GM21717 (cell line): Measurements from ENCODE around the gene ADAMTSL2.

Experiments used
- ATAC-seq: cut with Tn5 transposase; IDR thresholded peaks from one replicate; pipeline ENCODE4 v1.9.1; 2021; ENCODE audit warnings: mild to moderate bottlenecking, moderate library complexity; ENCODE audit not compliant: unreplicated experiment

Gene ADAMTSL2

DNA sequence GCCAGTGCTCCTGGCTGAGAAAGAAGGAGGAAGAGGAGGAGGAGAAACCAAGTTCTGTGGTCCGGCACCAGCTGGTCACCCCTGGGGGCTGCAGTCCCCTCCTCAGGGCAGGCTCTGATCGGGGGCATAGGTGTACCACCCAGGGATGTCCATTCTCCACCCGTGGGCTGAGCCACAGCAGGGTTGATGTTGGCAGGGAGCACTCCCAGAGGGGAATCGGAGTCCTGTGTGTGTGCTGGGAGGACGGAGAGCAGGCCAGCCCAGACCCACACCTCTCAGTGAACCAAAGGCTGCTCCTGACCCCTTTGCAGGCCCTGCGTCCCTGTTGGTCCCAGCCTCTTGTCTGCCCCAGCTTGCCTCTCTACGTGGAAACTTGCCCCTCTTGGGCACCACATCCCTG, 4.6 kb upstream of the ADAMTSL2 start:
- no peak for ATAC-seq

DNA sequence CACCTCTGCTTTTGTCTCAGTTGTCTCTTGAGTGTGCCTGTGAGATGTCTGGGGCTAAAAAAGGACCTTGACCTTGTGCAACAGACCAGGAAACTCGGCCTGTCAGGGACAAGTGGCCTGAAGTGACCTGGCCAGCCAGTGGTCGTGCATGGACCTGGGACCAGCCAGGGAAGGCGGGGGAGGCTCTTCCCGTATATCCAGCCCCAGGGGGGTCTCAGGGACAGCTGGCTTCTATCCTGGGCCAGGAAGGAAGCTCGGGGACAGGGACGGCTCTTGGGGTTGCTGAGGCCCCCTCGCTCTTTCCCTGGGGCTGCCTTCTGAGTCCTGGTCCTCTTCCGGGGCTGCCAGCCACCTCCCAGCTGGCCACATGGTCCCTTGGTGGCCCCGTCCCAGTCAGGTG, 3.2 kb upstream of the ADAMTSL2 start:
- ATAC-seq = no peak

DNA sequence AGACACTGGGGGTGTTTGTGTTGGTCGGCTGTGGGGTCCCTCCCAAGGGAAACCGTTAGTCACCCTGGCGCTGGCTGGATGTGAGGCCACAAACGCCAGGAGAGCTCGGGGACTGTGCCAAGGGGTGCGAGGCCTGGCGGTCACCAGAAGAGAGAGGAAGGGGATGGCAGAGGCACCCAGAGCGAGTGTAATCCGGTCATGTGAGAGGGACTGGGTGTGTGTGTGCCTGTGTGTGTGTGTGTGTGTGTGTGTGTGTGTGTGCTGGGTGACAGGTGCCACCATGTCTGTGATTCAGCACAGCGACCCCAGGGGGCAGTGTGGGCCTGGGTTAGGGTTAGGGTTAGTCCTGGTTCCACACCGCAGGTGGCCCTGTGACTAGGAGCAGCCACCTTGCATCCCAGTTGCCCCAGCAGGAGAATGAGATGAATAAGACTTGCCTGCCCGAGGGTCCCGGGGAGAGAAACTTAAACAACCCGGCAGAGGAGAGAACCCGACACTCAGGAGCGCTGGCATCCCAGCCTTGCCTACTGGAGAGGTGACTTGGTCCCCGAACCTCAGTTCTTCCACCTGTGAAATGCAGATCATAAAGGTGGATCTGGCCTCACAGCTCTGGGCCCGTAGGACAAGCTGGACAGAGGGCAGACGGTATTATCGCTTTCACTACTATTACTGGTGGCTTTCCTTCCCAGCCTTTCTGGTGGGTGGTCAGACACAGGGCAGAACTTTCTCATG, 1.4 kb upstream of the ADAMTSL2 start:
- ATAC-seq = no peak

DNA sequence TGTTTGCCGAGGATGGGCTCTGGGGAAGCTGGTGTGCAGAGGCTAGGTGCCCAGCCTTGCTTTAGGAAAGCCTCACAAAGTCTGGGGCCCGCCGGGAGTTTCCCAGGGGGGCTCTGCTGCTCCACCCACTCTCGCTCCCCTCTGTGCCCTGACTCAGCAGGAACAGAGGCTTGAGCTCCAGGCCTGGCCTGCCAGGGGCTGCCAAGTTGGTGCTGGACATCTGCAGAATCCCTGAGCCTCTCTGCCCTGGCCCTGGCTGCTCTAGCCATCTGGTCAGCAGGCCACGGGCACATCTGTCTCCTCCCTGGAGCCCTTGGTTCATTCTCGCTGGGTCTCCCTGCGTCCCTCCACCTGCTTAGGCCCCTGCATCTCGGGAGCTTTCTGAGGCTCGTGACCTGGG, 647 bp upstream of the ADAMTSL2 start:
- no peak for ATAC-seq

DNA sequence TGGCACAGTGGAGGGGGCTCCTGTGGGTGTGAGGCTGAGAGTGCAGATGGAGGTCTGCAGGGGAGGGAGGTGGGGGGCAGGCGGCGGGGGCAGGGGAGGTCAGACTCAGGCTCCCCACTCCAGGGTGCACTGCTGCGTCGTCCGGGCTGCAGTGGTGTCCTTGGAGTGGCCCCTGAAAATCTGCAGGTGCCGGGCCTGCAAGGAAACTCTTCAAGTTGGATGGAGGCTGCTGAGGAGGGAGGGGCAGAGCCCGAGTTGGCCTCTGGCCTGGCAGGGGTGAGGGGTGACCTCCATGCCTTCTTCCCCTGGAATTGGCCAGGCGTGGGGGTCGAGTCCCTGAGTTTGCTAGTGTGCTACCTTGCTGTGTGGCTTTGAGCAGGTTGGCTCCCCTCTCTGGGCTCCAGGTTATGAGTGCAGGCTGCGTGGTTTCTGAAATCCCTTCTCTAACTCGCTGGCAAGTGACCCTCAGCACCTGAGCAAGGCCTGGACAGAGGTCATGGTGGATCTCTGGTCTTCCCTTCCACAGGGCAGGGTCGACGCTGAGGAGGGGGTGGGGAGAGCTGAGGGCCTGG, 888 bp downstream of the ADAMTSL2 start:
- no peak for ATAC-seq

DNA sequence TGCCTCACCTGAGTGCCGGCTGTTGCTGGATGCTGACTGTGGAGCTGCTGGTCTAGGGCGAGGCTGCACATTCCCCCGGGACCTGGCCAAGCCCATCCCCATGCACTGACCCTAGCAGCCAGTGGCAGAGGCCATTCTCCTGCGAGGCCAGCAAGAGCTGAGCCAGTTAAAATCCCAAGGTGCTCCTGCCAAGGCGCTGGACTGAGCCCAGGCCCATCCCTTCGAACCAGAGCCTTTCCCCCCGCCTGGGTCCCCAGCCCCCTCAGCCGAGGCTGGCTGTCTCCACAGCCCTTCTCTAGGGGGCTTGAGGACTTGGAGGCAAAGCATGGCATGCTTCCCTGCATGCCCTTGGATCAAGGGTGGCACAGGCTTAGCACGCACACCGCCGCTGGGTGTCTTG, 1.6 kb downstream of the ADAMTSL2 start:
- no peak for ATAC-seq

DNA sequence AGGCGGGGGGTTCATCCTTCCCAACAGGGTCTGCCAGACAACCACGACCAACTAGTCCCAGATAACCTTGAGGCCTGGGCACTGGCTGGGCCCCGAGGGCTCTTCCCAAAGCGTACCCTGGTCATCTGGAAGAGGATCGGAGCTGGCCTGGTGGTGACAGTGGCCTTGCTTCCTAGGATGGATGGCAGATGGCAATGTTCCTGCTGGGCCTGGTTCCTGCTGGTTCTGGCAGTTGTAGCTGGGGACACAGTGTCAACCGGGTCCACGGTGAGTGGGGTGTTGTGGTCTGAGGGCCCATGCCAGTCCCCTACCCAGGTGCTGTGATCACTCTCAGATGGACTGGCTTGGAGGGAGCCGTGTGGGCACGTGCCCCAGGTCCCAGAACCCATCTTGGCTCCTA, 2.0 kb downstream of the ADAMTSL2 start:
- ATAC-seq = no peak

DNA sequence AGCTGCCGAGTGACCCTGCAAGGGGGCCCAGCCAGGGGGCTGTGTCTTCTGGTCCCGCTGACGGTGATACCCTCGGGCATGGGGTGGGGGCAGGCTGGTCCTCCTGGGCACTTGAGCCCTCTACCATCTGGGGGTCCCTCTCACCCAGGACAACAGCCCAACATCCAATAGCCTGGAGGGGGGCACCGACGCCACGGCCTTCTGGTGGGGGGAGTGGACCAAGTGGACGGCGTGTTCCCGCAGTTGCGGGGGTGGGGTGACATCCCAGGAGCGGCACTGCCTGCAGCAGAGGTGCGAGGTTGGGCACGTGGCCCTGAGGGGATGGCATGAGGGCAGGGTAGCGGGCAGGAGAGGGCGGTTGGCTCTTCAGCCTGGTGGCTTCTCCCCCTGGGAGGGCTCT, 2.8 kb downstream of the ADAMTSL2 start:
- ATAC-seq = no peak

DNA sequence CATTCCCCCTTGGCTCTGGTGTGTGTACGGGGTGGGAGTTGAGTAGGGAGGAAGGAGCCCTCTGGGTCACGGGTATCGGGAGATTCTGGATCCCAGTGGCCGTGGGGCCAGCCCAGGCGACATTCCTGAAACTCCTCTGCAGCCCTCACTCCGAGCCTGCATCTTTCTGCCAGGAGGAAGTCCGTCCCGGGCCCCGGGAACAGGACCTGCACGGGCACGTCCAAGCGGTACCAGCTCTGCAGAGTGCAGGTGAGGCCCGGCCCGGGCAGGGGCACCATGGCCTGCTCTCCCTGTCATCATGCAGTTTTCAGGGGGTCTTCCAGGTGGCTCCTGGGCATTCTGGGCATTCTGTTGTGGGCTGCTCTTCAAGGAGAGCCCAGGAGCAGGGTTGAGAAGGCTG, 3.7 kb downstream of the ADAMTSL2 start:
- no peak for ATAC-seq

DNA sequence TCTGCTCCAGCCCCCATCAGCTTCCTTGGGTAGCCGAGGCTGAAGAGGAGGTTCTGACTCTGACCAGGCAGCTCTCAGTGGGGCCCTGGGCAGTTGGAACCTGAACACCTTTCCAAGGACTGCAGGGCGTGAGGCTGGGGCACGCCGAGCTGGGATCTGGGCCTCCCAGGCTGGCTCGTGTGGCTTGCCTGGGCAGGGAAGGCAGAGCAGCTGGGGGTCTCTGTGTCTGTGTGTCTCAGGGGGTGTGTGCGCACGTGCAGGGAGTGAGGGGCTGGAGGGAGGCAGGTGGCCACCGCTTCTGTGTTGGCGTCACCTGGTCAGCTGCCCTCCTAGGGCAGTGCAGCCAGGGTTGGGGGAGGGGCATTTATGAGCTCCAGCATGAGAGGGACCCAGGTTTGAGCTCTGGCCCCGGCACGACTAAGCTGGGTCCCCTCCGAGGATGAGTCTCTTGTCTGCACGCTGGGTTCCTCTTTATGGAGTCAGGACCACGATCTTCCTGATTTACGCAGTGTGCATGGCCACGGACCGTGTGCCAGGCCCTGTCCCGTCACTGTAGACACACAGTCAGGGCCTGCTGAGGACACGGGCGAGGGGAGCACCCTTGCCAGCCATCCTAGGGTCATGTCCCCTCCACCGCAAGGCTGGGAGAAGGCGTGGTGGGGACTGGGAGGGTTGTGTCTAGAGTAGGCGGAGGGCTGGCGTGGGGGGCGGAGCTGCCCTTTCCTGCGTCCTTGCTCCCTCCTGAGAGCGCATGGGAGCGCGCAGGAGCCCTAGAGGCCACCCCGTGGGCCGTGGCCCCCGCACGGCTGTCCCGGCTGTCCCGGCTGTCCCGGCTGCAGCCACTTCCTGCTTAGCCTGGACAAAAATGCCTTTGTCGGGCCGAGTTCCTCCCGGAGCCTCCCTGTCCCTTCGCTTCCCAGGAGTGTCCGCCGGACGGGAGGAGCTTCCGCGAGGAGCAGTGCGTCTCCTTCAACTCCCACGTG, 4.6 kb downstream of the ADAMTSL2 start:
- ATAC-seq = no peak

DNA sequence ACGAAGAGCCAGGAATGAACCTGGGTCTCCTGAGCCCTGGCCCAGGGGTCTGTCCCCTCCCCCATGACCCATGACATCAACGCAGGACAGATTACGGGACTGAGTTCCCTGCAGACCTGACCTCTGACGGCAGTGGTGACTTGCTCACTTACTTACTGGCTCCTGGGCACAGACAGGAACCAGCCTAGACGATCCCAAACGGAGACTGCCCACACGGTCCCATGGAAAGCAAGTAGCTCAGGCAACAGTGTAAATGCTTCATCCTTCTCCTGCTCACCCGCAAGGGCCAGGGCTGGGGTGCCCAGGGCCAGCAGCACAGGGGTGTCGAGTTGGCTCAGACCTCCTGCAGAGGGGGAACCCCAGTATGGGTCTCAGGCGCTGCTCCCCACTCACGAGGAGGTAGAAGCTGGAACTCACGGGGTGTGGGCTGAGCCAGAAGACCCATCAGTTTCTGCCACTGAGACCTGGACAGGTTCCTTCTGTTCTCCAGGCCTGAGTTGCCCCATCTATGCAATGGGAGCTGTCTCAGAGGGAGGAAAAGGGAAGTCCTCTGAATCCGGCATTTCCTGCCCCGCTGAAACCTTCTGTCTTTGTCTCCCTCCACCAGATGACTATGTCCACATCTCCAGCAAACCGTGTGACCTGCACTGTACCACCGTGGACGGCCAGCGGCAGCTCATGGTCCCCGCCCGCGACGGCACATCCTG, 5.6 kb downstream of the ADAMTSL2 start:
- ATAC-seq = no peak

DNA sequence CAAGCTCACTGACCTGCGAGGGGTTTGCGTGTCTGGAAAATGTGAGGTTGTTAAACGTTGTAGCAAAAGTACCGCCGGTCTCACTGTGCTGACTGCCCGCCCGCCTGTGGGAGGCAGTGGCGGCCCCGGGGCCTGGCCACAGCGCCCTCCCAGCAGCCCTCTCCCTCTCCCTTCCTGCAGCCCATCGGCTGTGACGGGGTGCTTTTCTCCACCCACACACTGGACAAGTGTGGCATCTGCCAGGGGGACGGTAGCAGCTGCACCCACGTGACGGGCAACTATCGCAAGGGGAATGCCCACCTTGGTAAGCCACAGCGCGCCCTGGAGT, 6.2 kb downstream of the ADAMTSL2 start:
- ATAC-seq = no peak

DNA sequence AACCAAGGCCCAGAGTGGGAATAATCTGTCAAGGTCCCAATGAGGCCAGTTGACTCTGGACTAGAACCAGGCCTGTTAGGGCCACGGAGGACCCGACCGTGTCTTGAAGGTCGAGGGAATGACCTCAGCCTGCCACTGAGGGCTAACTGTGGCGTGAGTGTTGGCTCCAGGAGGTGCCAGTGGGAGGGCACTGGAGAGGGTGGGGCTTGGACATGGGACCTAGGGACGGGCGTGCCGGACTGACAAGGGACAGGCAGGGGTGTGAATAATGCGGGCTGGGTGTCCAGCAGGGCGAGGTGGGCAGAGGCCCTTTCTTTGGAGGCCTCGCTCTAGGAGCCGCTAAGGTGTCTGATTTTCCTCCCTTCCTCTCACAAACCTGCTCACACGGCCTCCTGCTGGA, 7.5 kb downstream of the ADAMTSL2 start:
- ATAC-seq = no peak

DNA sequence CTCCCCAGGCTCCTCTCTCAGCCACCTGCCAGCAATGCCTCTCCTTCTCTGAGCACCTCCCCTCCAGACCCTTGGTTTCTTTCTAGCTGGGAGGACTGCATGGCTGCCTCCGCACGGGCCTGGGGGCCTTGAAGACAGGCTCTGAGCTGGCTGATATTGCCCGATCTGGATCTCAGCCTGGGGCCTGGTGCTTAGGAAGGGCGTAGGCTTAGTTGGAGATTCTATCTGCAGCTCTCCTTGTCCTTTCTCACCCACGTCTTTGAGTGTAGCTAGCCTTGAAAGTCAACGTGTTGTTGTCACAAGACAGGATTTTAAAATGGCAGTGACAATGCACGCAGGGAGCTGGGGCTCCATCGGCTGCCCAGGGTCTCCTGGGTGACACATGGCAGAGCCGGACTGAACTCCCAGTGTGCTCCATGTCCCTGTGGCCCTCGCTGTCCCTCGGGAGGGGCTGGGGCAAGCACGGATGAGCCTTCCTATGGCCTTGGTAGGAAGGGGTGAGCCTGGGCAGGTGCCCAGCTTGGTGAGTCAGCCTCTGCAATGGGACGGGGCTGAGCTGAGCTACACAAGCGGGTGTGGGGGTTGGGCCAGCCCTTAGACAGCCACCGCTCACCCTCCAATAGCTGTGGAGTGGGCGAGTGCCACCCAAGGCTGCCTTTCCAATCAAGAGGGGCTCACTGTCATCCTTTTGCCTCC, 9.4 kb downstream of the ADAMTSL2 start:
- ATAC-seq = no peak

DNA sequence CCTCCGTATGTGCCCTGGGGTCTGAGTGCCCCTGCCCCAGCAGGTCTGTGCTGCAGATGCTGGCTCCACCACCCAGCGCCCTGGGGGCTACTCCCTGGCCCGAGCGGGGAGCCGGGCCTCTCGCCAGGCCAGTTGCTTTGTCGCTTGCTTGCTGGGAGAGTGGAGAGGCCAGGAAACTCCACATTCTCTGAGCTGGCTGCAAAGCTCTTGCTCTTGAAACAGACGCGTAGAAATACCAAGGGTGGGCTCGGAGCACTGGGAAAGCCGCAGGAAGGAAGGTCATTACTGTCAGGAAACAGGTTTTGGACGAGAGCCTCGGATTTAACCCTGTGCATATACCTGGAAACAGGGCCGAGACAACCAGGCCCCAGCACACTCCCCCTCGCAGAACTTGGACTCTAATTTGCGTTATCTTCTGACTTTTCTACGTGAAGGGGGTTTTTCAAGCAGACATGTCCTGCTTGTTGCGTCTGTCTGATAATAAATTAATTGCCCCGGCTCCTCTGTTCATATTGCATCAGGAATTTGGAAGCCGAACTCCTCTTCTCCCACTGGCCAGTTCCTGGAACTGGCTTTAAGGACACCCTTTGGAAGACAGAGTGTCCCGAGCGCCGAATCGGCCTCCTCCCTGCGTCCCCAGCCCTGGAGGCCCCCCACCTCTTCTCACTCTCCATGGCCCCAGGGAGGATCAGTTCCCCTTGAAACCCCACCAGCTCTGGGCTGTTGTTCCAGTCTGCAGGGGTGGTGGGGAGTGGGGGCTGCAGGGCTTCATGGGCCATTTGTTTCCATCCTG, 11.2 kb downstream of the ADAMTSL2 start:
- ATAC-seq = no peak

DNA sequence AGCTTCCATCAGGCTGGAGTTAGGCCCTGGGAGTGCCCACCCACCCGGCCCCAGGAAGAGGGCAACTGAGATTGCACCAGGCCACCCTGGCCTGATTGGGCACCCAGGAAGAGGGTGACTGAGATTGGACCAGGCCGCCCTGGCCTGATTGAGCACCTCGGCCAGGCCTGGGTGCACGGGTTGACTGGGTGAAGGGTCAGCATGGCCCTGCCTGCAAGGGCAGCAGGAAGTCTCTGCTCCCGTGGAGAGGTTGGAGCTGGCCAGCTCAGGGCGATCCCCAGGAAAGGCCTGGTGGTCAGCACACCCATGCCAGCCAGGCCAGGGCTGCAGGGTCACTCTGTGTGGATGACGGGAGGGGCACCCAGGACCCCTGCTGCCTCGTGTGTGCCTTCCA, 11.8 kb downstream of the ADAMTSL2 start:
- no peak for ATAC-seq

DNA sequence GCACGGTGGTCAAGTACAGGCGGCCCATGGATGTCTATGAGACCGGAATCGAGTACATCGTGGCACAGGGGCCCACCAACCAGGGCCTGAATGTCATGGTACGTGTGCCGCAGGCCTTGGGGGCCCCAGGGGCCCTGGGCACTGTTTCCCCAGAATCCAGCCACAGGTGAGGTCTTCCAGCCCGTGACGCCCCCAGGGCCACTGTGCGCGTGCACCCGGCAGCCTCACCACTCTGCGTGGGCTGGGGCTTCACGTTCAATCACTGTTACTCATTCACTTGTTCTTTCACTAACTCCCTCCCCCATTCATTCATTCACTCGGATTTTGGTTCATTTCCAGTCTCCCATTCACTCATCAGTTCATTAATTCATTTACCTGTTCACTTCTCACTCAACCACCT, 12.6 kb downstream of the ADAMTSL2 start:
- ATAC-seq = no peak

DNA sequence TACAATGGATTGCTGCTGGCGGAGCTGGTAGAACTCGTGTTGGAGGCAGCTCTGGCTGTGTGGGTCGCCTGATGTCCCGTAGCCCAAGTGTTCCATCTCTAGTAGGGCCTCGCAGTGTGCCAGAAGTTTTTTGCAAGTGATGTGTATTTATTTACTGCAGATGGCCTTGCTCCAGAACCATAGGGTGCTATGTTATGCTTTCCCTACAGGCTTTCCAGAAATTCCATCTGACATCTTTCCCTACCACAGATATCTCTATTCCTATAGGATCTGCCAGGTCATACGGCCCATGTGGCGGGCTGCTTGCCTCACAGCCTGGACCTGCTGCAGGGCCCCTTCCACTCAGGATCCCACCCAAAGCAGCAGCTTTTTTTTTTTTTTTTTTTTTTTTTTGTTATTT, 16.9 kb downstream of the ADAMTSL2 start:
- ATAC-seq = no peak

DNA sequence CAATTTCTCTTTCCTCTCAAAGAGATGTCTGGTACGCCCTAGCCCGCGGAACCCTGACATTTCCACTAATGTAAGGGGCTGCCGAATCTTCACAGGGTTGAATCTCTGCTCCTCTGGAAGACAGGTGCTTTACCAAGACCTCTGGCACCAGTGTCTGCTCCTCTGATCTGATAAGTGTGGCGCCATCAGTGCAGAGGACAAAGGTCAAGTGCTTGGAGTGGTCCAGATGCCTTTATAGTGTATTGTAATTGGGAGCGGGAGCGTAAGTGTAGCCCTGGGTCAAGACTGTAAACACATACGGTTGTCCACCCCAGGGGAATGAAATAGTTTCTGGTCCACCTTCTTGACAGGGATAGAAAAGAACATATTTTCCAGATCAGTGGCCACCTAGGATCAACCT, 17.7 kb downstream of the ADAMTSL2 start:
- ATAC-seq = no peak

DNA sequence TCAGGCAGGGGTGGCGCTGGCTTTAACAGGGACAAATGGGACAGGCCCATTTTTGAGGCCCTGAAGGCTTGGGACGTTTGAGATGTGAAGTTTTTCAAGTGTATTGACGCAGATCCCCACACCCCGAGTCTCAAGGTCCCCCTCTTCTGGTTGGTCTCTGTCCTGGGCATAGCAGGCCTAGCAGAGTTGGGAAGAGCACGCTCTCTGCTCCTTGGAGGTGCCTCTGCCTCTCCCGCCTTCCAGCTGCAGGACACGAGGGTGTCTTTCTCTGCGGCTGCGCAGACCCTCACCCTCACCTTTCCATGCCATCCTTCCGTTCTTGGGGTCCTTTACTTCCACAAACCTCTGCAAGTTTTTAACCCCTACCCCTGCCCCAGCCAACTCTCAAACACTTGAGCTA, 18.6 kb downstream of the ADAMTSL2 start:
- no peak for ATAC-seq
